Endodermal cell (in vitro differentiated cells): ENCODE results near the gene APLN. TPM values are rescaled to one million over a fixed set of nuclear protein-coding genes. Genes with fewer than 3 reads are reported as not detected.

Source experiments
- DNase-seq: peaks from one replicate; pipeline ENCODE4 v3.0.0-alpha.2; 2017
- H3K27ac ChIP-seq: 2 replicates; pipeline ENCODE4 v1.5.1; 2013; ENCODE audit warnings: mild to moderate bottlenecking, low read depth, low read length, moderate library complexity
- H3K27me3 ChIP-seq: 2 replicates; pipeline ENCODE4 v1.6.1; 2013; ENCODE audit warnings: mild to moderate bottlenecking, low read length, moderate library complexity; ENCODE audit not compliant: insufficient read depth, control insufficient read depth, poor library complexity, severe bottlenecking
- H3K36me3 ChIP-seq: 2 replicates; pipeline ENCODE4 v1.7.0; 2013; ENCODE audit warnings: mild to moderate bottlenecking, low read length, moderate library complexity; ENCODE audit not compliant: control insufficient read depth, insufficient read depth
- H3K4me1 ChIP-seq: one replicate; pipeline ENCODE4 v1.7.0; 2013; ENCODE audit warnings: low read length; ENCODE audit not compliant: control insufficient read depth, insufficient read depth
- H3K4me3 ChIP-seq: 2 replicates; pipeline ENCODE4 v1.5.1; 2013; ENCODE audit warnings: mild to moderate bottlenecking, low read length, moderate library complexity
- H3K9ac ChIP-seq: 2 replicates; pipeline ENCODE4 v1.6.1; 2013; ENCODE audit warnings: mild to moderate bottlenecking, low read length, moderate library complexity; ENCODE audit not compliant: poor library complexity, severe bottlenecking; ENCODE audit errors: extremely low read depth
- H3K9me3 ChIP-seq: 2 replicates; pipeline ENCODE4 v1.6.1; 2013; ENCODE audit warnings: mild to moderate bottlenecking, low read length, moderate library complexity; ENCODE audit not compliant: control insufficient read depth
- H3K27ac Mint-ChIP-seq: 2 replicates; pipeline ENCODE4 v1.8.0; 2020; ENCODE audit warnings: mixed read lengths
- H3K27me3 Mint-ChIP-seq: 2 replicates; pipeline ENCODE4 v1.8.0; 2021; ENCODE audit warnings: mild to moderate bottlenecking, mixed read lengths; ENCODE audit not compliant: insufficient read depth
- H3K36me3 Mint-ChIP-seq: 2 replicates; pipeline ENCODE4 v1.8.0; 2020; ENCODE audit warnings: low read depth, mixed read lengths
- H3K4me1 Mint-ChIP-seq: 2 replicates; pipeline ENCODE4 v1.8.0; 2020; ENCODE audit warnings: mixed read lengths
- H3K4me3 Mint-ChIP-seq: 2 replicates; pipeline ENCODE4 v1.8.0; 2020; ENCODE audit warnings: mild to moderate bottlenecking, moderate library complexity, mixed read lengths
- H3K9me3 Mint-ChIP-seq: 2 replicates; pipeline ENCODE4 v1.8.0; 2020; ENCODE audit warnings: mild to moderate bottlenecking, mixed read lengths
- CTCF ChIP-seq: fragments of 200-600 bp; sonication (generic); conservative IDR thresholded peaks from 2 replicates; pipeline ENCODE4 v1.5.0; 2021; ENCODE audit warnings: antibody characterized with exemption, mild to moderate bottlenecking
- WGBS, 2 experiments: methylation state at CpG; one replicate each; pipeline versions ENCODE4 v1.1.5 to v1.1.7; 2013; ENCODE audit warnings: missing lambda C conversion rate in 2 of 2, mixed read lengths in 1 of 2; ENCODE audit not compliant: insufficient coverage in 1 of 2, insufficient read length in 1 of 2; 5-methylcytosine and 5-hydroxymethylcytosine counted together
- total RNA-seq, 2 donors: library from RNA; stranded (reverse); fragmentation: NEBNext Ultra II Directional in 1 of 2; extraction: Animal tissue kit (Norgen Biotek cat#: 25700) in 1 of 2; gene quantifications; 2 replicates in 1 of 2; 3 replicates in 1 of 2; pipeline ENCODE4 v1.2.1, GENCODE V29; 2021

APLN gene
- total RNA-seq, 2 donors from 2014 or later, result 0.22 TPM; not detected in 1

- Histone ChIP-seq H3K4me1 (no peaks in the 10 kb centered on the region), H3K27ac (no peak overlapping the region), H3K36me3 (no peaks in the 10 kb centered on the region), H3K4me3 (no peak overlapping the region), H3K9ac (no peak overlapping the region), H3K27me3 (peaks cover 57% of the 10 kb centered on the region), H3K9me3 (no peaks in the 10 kb centered on the region)
- H3K27me3 Mint-ChIP-seq, result peaks cover 94% of the 10 kb centered on the region
- H3K4me3 Mint-ChIP-seq, result peak overlapping the region; percentile 53
- peaks cover 5% of the 10 kb centered on the region for H3K9me3 Mint-ChIP-seq
- DNase-seq, result no peak
- H3K36me3 Mint-ChIP-seq, result no peaks in the 10 kb centered on the region
- no peak overlapping the region for H3K27ac Mint-ChIP-seq
- 69% methylated on average over 9 of the region's 10 CpGs; no CpG with 5 or more reads in 1 of the 2 experiments for WGBS, 2 experiments
- no peak for TF ChIP-seq CTCF
- peaks cover 5% of the 10 kb centered on the region for H3K4me1 Mint-ChIP-seq
Observed at GRCh38 chrX:129653181-129653970, 1.4 kb downstream of the APLN start.

- H3K4me1 ChIP-seq, result no peaks in the 10 kb centered on the region
- no peaks in the 10 kb centered on the region for H3K9me3 ChIP-seq
- H3K27me3 ChIP-seq, result peaks cover 57% of the 10 kb centered on the region
- WGBS, 2 experiments, result 89 to 93% methylated on average over 3 to 8 of the region's 8 CpGs
- DNase-seq, result no peak
- H3K4me3 ChIP-seq, result no peak overlapping the region
- no peak for TF ChIP-seq CTCF
- Mint-ChIP-seq H3K27ac (no peak overlapping the region), H3K4me3 (no peak overlapping the region), H3K36me3 (no peaks in the 10 kb centered on the region), H3K9me3 (no peaks in the 10 kb centered on the region), H3K27me3 (peaks cover 94% of the 10 kb centered on the region), H3K4me1 (peaks cover 5% of the 10 kb centered on the region)
- H3K36me3 ChIP-seq, result no peaks in the 10 kb centered on the region
- H3K27ac ChIP-seq, result no peak overlapping the region
- no peak overlapping the region for H3K9ac ChIP-seq
Observed at GRCh38 chrX:129652565-129653169, 2.1 kb downstream of the APLN start.

GRCh38 chrX:129651756-129652564, 2.8 kb downstream of the APLN start:
- peaks cover 57% of the 10 kb centered on the region for H3K27me3 ChIP-seq
- DNase-seq, result no peak
- no peaks in the 10 kb centered on the region for H3K4me1 ChIP-seq
- no peak overlapping the region for H3K9ac ChIP-seq
- H3K9me3 ChIP-seq, result no peaks in the 10 kb centered on the region
- H3K27me3 Mint-ChIP-seq, result peaks cover 95% of the 10 kb centered on the region
- 86 to 100% methylated on average over 1 to 13 of the region's 14 CpGs for WGBS, 2 experiments
- H3K27ac Mint-ChIP-seq, result no peak overlapping the region
- H3K9me3 Mint-ChIP-seq, result no peaks in the 10 kb centered on the region
- no peak overlapping the region for H3K4me3 ChIP-seq
- TF ChIP-seq CTCF, result no peak
- H3K4me1 Mint-ChIP-seq, result peaks cover 5% of the 10 kb centered on the region
- H3K36me3 Mint-ChIP-seq, result no peaks in the 10 kb centered on the region
- no peak overlapping the region for H3K4me3 Mint-ChIP-seq
- no peak overlapping the region for H3K27ac ChIP-seq
- no peaks in the 10 kb centered on the region for H3K36me3 ChIP-seq
